Muscle layer of colon (tissue), 2 donors: Measurements from ENCODE around the gene PLA2G6.

Experiments used
- H3K27ac ChIP-seq: one replicate; pipeline ENCODE4 v1.7.0; 2013; ENCODE audit warnings: low read depth, mild to moderate bottlenecking, low read length, moderate library complexity
- H3K27me3 ChIP-seq, 2 donors: one replicate each; pipeline ENCODE4 v1.7.0; 2013; ENCODE audit warnings: low read length in 2 of 2, mild to moderate bottlenecking in 2 of 2; ENCODE audit not compliant: insufficient read depth in 2 of 2, control insufficient read depth in 1 of 2
- H3K36me3 ChIP-seq: one replicate; pipeline ENCODE4 v1.7.0; 2013; ENCODE audit warnings: mild to moderate bottlenecking, low read length; ENCODE audit not compliant: insufficient read depth
- H3K4me1 ChIP-seq: one replicate; pipeline ENCODE4 v1.7.0; 2013; ENCODE audit warnings: mild to moderate bottlenecking, low read length; ENCODE audit not compliant: insufficient read depth
- H3K4me3 ChIP-seq, 2 donors: one replicate each; pipeline ENCODE4 v1.7.0; 2013; ENCODE audit warnings: low read length in 2 of 2, low read depth in 1 of 2, mild to moderate bottlenecking in 1 of 2, moderate library complexity in 1 of 2
- H3K9ac ChIP-seq: one replicate; pipeline ENCODE4 v1.7.0; 2013; ENCODE audit warnings: low read length
- H3K9me3 ChIP-seq: one replicate; pipeline ENCODE4 v1.7.0; 2013; ENCODE audit warnings: mild to moderate bottlenecking, low read length
- donor health status: abdominal sarcoma.
- donor health status: Adenocarcinoma of cecum.

Gene PLA2G6

GRCh38 chr22:38068641-38069371 is 112.8 kb downstream of the PLA2G6 start:
- Histone ChIP-seq H3K9ac (no peak overlapping the region), H3K4me1 (peaks cover 22% of the 10 kb centered on the region), H3K4me3 (no peak overlapping the region), H3K9me3 (no peaks in the 10 kb centered on the region), H3K27me3 (no peaks in the 10 kb centered on the region), H3K36me3 (no peaks in the 10 kb centered on the region), H3K27ac (no peak overlapping the region)

GRCh38 chr22:38067761-38068360 is 113.8 kb downstream of the PLA2G6 start:
- Histone ChIP-seq H3K36me3 (no peaks in the 10 kb centered on the region), H3K27ac (no peak overlapping the region), H3K27me3 (no peaks in the 10 kb centered on the region), H3K9me3 (no peaks in the 10 kb centered on the region), H3K4me3 (no peak overlapping the region), H3K4me1 (peaks cover 22% of the 10 kb centered on the region), H3K9ac (no peak overlapping the region)

DNA sequence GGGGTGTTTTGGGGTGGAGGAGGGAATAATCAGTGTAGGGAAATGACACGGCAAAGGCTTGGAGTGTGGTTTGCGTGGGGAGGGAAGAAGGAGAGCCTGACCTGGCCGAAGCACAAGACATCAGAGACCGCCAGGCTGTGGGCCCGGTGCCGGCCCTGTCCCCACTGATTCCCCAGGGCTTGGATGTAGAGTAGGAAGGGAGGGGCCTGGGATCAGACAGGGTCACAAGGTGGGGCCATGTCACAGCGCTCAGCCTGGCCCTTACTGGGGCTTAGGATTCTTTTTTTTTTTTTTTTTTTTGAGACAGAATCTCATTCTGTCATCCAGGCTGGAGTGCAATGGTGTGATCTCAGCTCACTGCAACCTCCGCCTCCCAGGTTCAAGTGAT is 114.6 kb downstream of the PLA2G6 start:
- H3K27me3 ChIP-seq, result no peaks in the 10 kb centered on the region
- no peak overlapping the region for H3K27ac ChIP-seq
- H3K36me3 ChIP-seq, result no peaks in the 10 kb centered on the region
- no peak overlapping the region for H3K4me3 ChIP-seq
- no peaks in the 10 kb centered on the region for H3K9me3 ChIP-seq
- H3K9ac ChIP-seq, result no peak overlapping the region
- peaks cover 22% of the 10 kb centered on the region for H3K4me1 ChIP-seq

DNA sequence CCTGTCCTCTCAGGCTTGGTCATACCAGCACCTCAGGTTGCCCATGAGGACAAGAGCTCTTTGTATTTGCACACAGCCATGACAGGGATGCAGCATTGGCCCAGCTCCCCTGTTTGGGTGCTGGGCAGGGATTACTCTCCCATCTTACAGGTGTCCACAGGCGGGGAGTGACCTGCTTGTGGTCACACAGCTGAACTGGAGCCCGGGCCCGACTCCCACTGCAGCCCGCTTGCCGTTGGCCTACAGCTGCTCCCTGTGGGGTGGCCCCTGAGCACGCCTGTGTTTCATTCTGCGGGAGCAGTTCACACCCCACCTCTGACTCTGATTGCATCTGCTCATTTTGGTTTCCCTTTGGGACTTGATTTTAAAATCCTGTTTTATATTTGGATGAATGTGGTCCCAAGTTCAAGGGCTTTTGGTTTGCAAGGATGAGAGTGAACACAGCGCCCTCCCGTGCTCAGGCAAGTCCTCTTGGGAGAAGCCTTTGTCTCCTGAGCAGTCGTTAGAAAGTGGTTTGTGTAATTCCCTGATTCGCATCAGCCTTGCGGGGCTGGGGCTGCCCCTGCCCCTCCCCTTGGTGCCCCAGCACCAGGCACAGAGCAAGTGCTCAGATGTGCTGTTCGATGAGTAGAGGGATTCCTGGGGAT is 115.1 kb downstream of the PLA2G6 start:
- H3K36me3 ChIP-seq, result no peaks in the 10 kb centered on the region
- H3K27me3 ChIP-seq, result no peaks in the 10 kb centered on the region
- H3K27ac ChIP-seq, result no peak overlapping the region
- H3K4me3 ChIP-seq, result no peak overlapping the region
- peaks cover 22% of the 10 kb centered on the region for H3K4me1 ChIP-seq
- H3K9ac ChIP-seq, result no peak overlapping the region
- H3K9me3 ChIP-seq, result no peaks in the 10 kb centered on the region

- Histone ChIP-seq H3K4me1 (peaks cover 22% of the 10 kb centered on the region), H3K9ac (no peak overlapping the region), H3K27me3 (no peaks in the 10 kb centered on the region), H3K9me3 (no peaks in the 10 kb centered on the region), H3K27ac (no peak overlapping the region), H3K36me3 (no peaks in the 10 kb centered on the region), H3K4me3 (no peak overlapping the region)
These were observed 116.1 kb downstream of the PLA2G6 start for GRCh38 chr22:38065539-38065938.

GRCh38 chr22:38062791-38063190 is 118.8 kb downstream of the PLA2G6 start:
- Histone ChIP-seq H3K4me1 (peaks cover 1% of the 10 kb centered on the region), H3K27me3 (no peaks in the 10 kb centered on the region), H3K36me3 (no peaks in the 10 kb centered on the region), H3K9me3 (no peaks in the 10 kb centered on the region), H3K9ac (no peak overlapping the region), H3K4me3 (no peak overlapping the region), H3K27ac (no peak overlapping the region)
